Fibroblast of skin of right quadriceps (primary cell): ENCODE measurements around the gene MOSPD3.

ENCODE experiments used
- DNase-seq: peaks from one replicate; pipeline ENCODE4 v3.0.0-alpha.2; 2013

The MOSPD3 gene

GRCh38 chr7:100575746-100576383, 36.5 kb upstream of the MOSPD3 start:
- DNase-seq: no peak

DNA sequence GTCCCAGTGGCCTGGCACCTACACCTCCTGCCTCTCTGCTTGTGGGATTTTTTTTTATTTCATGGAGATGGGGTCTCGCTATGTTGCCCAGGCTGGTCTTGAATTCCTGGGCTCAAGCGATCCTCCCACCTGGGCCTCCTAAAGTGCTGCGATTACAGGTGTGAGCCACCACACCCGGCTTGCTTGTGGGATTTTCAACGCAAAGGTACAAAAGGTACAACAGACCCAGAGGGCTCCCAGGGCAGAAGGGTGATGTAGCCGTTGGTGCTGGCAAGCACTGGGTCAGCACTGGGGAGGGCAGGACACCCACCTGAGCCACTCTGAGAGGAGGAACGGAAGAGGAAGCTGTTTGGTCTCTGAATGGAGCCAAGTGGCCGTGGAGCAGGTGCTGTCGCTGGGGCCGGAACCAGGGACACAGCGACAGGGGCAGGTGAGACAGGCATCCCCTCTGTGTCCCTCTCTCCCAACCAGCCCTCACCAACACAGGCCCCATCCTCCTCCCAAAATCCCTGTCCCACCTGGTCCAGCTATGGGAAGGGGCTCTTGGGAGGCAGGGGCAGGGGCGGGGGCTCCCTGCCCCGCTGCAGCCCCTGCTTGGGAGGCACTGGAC, 35.9 kb upstream of the MOSPD3 start:
- no peak for DNase-seq

GRCh38 chr7:100577103-100577502, 35.2 kb upstream of the MOSPD3 start:
- DNase-seq: no peak

DNA sequence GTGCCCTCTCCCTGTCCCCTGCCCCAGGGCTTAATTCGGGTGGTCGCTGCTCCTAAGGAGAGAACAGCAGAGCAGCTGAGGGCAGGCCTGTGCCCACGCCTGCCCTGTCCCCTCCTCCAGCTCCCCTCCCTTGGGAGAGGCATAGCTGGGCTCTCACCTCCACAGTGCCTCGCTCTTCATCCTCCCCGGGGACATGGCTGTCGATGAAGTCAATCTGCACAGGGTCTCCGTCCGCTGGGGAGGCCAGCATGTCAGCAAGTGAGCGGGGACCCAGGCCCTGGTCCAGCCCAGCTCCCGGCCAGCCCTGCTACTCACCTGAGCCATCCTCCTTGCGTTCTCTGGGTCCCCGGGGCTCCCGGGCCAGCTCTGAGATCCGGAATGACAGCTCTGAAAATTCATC, 34.8 kb upstream of the MOSPD3 start:
- DNase-seq: no peak

DNA sequence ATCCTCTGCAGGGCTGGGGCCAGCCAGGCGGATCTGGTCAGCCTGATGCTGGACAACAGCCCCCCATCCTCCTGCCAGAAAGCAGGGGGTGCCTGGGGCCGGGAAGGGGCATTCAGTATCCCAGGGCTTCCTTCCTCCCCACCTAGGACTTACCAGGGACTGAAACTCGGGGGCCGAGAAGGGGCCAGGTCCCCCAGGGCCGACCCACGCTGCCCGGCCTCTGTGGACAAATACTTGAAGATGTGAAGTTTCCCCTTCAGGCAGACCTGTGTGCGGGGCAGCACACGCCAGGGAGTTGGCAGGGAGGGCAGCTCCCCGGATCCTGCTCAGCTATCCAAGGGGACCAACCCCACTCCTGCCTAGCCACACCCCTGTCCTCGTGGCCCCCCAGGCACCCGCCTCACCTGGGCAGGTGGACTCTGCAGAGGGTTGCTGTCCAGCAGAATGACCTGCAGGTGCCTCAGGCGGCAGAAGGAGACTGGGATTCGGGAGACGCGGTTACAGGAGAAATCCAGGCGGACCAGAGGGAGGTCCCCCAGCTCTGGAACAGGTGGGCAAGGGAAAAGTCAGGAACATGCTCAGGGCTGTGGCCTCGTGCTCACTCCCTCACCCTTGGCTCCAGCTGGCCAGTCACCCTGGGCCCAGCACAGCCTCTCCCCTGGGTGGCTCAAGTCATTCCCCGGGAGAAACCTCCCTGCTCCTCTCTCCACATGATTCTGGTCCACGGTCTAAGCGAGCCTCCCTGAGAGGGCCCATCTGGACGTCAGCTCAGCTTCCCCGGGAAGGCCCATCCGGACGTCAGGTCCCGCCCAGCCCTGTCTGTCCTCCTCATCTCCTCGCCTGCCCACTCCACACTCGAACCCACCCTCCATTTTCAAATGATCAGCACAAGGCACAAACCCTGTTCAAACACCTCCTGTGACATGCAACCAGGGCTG, 33.8 kb upstream of the MOSPD3 start:
- no peak for DNase-seq

DNA sequence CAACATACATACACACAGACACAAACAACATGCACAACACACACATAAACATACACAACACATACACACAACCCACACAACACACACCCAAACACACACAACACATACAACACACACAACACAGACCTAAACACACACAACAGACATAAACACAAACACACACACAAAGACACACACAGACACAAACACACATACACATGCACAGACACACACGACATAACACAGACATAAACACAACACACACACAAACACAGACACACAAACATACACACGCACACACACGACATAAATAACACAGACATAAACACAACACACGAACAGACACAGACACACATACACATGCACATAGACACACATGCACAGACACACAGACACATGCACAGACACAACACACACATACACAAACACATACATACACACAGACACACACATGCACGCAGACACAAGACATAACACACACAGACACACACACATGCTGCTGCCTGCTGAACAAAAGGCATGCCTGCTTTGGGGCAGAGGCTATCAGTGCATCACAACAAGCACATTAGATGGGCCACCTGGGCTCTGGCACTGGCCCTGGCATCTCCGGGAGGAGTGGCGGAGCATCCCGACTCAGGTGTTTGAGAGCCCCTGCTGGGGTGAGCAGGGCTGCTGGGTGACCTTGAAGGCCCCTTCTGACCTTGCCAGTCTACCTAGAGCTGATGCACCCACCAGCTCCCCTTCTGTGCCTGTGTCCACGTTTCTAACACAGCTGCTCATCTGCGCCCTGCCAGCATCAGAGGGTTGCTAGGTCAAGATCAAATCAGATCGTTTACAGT, 31.7 kb upstream of the MOSPD3 start:
- DNase-seq: no peak

DNA sequence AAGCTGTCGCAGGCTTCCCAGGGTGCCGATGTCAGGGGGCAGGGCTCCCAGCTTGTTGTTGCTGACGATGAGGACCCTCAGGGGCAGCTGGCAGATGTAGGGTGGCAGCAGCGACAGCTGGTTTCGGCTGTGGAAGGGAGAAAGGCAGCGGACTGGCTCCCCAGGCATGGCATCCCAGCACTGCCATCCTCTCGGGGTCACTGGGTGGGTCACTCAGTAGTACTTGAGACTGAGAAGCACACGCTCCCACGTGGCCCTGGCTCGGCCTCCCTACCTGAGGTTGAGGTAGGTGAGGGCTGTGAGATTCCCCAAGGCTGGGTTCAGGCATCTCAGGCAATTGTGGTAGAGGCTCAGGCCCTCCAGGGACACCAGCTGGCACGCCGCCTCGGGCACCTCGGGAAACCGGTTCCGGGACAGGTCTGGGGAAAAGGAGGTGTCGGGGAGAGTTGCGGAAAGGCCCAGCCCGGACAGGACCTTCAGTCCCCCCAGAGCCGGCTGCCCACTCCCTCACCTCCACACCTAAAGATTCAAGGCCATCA, 30.2 kb upstream of the MOSPD3 start:
- DNase-seq: no peak

GRCh38 chr7:100582650-100583049, 29.7 kb upstream of the MOSPD3 start:
- no peak for DNase-seq

- DNase-seq: no peak
These were observed 28.9 kb upstream of the MOSPD3 start for GRCh38 chr7:100583132-100584053.

- no peak for DNase-seq
These were observed 28.2 kb upstream of the MOSPD3 start for GRCh38 chr7:100584054-100584682.

DNA sequence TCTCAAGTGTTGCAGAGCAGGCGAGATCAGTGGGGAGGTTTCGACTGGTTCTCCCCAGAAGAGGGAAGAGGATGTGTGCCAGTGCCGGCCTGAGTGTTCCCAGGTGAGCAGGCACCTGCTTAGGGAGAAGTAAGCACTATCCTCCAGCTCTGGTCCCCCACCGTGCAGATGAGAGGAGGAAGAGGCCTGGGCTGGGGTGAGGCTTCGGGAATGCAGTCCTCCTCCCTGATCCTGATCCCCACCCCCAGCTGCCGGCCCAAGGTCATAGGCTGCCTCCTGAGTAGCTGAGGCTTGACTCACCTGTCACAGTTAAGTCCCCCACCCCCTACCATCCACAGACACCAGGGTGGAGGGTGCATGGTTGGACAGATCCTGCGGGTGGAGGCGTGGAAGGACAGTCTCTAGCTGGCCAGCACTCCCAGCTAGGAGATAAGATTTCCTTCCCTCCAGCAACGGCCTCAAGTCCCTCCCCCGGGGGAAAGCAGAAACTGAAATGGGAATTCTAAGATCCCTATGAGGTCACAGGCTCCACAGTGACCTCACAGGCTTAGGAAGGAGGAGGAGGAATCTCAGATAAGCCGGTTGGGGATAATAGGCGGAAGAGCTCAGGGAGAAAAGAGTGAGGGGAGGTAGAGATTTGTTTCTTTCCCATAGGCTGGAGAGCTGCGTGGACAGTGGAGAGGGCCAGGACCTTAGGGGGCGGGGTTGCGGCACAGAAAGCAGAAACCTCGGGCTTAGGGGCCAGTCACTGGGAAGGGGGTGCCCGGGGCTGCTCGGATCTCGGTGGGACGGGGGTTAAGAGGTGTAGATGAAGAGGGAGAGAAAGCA, 27.4 kb upstream of the MOSPD3 start:
- DNase-seq: peak; percentile 59

DNA sequence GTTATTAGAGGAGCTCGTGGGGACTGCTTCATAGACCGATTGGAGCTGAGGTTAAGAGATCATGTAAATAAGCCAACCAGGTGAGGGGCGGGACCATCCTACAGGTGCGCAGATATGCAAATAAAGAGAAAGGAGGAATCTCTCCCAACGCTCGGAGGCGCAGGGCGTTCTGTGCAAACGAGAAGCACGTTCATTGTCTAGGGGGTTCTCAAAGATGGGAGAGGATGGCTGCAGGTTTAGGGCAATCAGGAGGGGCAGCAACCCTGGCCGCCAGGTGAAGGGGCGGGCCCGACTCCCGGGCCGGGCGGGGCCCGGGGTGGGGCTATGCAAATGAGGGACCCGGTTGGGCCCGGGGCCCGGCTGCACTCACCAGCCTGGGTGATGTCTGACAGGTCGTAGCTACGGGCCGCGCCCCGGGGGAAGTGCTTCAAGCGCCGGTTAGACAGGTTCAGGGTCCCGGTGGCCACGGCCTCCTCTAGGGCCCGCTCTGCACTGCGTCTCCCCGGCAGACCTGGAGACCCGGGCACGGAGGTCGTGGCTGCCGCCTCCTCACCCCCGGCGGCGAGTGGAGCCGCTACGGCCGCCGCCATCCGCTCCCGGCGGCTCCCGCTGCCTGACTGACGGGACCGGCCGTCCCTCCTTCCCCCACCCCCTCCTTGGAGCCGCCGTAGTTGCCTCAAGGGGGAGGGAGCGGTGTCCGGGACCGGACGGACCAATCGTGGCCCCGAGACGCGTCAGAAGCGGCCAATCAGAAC, 26.7 kb upstream of the MOSPD3 start, which contains the start of gene LRCH4:
Gene LRCH4 (minus strand): TSS at position 619 of the 755 bp plus-strand sequence. CDS start 29 bp downstream, at position 590.
- no peak for DNase-seq

GRCh38 chr7:100586266-100587025, 25.9 kb upstream of the MOSPD3 start, which contains the start of gene FBXO24:
Gene FBXO24, plus strand, starts transcription at chr7:100586328. Its CDS starts 298 bp downstream, at chr7:100586626.
- DNase-seq: peak; percentile 100

DNA sequence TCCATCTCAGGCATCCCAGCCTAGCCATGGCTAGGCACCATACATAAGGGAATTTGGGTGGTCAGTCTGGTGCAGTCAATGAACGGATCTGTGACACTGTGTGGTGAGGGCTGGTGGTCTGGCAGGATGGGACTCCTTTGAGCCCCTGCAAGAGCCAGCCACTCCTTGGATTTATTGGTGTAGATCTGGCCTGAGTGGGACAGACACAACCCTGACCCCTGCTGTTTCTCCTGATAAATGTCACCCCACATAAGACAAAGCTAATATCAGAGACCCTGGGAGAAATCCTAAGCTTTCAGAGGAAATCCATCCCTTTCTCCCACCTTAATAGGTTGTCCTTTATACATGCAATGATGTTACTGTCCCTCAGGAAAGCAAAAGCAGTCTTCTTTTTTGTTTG, 23.9 kb upstream of the MOSPD3 start:
- no peak for DNase-seq

- no peak for DNase-seq
These were observed 22.9 kb upstream of the MOSPD3 start for GRCh38 chr7:100589341-100589947.

DNA sequence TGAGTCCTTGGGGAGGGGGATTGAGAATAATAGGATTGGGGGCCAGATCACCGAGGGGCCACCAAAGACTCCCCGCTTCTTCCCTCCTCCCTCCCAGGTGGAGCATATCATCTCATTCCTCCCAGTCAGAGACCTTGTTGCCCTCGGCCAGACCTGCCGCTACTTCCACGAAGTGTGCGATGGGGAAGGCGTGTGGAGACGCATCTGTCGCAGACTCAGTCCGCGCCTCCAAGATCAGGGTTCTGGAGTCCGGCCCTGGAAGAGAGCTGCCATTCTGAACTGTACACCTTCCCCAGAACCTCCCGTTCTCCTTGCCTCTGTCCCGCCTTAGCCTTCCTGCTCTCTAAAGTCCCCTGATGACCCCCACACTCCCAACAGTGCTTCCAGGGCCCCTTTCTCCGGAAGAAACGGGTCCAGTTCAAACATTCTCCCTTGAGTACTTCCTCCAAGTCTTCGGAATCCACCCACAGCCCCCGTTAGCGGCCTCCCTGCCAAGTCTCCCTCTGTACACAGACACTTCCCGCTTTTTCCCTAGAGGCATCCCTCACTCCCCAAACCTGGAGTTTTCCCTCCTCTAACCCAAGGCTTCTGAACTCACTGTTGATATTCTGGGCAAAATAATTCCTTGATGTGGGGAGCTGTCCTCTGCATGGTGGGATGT, 22.1 kb upstream of the MOSPD3 start:
- DNase-seq: no peak

DNA sequence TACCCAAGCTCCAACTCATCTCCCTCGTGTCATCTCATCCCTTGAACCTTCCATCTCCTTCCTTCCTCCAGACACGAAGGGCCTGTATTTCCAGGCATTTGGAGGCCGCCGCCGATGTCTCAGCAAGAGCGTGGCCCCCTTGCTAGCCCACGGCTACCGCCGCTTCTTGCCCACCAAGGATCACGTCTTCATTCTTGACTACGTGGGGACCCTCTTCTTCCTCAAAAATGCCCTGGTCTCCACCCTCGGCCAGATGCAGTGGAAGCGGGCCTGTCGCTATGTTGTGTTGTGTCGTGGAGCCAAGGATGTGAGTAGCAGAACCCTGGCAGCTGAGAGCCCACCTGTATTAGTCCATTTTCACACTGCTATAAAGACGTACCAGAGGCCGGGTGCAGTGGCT, 20.7 kb upstream of the MOSPD3 start:
- no peak for DNase-seq
